LNCAP (cell line): ENCODE measurements around the gene RALGAPB.
A peak's percentile ranks its signal among the peaks of the same experiment; 100 is the strongest.

Source experiments
- CTCF ChIP-seq: fragments of 450-650 bp; IDR thresholded peaks from 2 replicates; pipeline ENCODE4 v1.5.1; 2017; ENCODE audit warnings: mild to moderate bottlenecking

The RALGAPB gene

GRCh38 chr20:38441916-38442315 lies 30.7 kb upstream of the RALGAPB start:
- no peak for TF ChIP-seq CTCF

- no peak for TF ChIP-seq CTCF
Measured at GRCh38 chr20:38445381-38445796, 27.3 kb upstream of the RALGAPB start.

GRCh38 chr20:38445901-38446425 lies 26.7 kb upstream of the RALGAPB start:
- TF ChIP-seq CTCF: no peak

GRCh38 chr20:38446441-38447209 lies 26.0 kb upstream of the RALGAPB start:
- TF ChIP-seq CTCF: peak; percentile 90

GRCh38 chr20:38447251-38447661 lies 25.4 kb upstream of the RALGAPB start:
- no peak for TF ChIP-seq CTCF

GRCh38 chr20:38447931-38448675 lies 24.5 kb upstream of the RALGAPB start:
- no peak for TF ChIP-seq CTCF

- no peak for TF ChIP-seq CTCF
Measured at GRCh38 chr20:38449046-38449445, 23.6 kb upstream of the RALGAPB start.
